Left lung (tissue), 10 donors: Measurements from ENCODE around the gene RAF1. TPM values are rescaled to one million over a fixed set of nuclear protein-coding genes. Genes with fewer than 3 reads are reported as not detected.

Experiments used
- ATAC-seq: fragments of 200-7000 bp; cut with Tn5 transposase; one replicate; pipeline ENCODE4 v1.9.1; 2020; ENCODE audit warnings: moderate library complexity
- DNase-seq, 4 donors: peaks; one replicate each; pipeline ENCODE4 v3.0.0-alpha.2; 2013 to 2020
- H3K27ac ChIP-seq, 2 donors: fragments of 200-600 bp; sonication (generic) in 1 of 2; one replicate each; pipeline versions ENCODE4 v1.5.0 to v1.8.0; 2020 to 2021
- H3K27me3 ChIP-seq, 2 donors: fragments of 200-600 bp; sonication (generic) in 1 of 2; one replicate each; pipeline versions ENCODE4 v1.5.0 to v1.8.0; 2020 to 2021
- H3K36me3 ChIP-seq, 2 donors: fragments of 200-600 bp; sonication (generic) in 1 of 2; one replicate each; pipeline versions ENCODE4 v1.5.0 to v1.8.0; 2020 to 2021
- H3K4me1 ChIP-seq, 2 donors: fragments of 200-600 bp; one replicate each; pipeline ENCODE4 v1.8.0; 2021
- H3K4me3 ChIP-seq, 2 donors: fragments of 200-600 bp; sonication (generic) in 1 of 2; one replicate each; pipeline versions ENCODE4 v1.5.0 to v1.8.0; 2020 to 2021; ENCODE audit warnings: mild to moderate bottlenecking in 1 of 2
- H3K9me3 ChIP-seq, 2 donors: fragments of 200-600 bp; sonication (generic) in 1 of 2; one replicate each; pipeline versions ENCODE4 v1.5.0 to v1.8.0; 2020 to 2021
- intact Hi-C, 2 donors: fragments of 100-400 bp; cut with DNase I; formaldehyde crosslinking; loops; one replicate each; pipeline versions ENCODE4 v1.11.2 to v1.14.2; 2022
- polyA plus RNA-seq, 6 donors: library from polyadenylated mRNA; unstranded; fragments of 120-200 nt; gene quantifications; one replicate each; pipeline ENCODE4 v1.2.1, GENCODE V29; 2013; ENCODE audit not compliant: insufficient read length in 6 of 6
- total RNA-seq, 2 donors: library from RNA; stranded (reverse); fragmentation: NEBNext Ultra II Directional; extraction: Animal tissue kit (Norgen Biotek cat#: 25700); gene quantifications; one replicate each; pipeline ENCODE4 v1.2.1, GENCODE V29; 2021
- TF ChIP-seq, protein P1 (sequence below), 2 donors: fragments of 200-600 bp; sonication (generic) in 1 of 2; IDR thresholded peaks; one replicate each; pipeline versions ENCODE4 v1.5.0 to v1.8.0; 2021; ENCODE audit warnings: antibody characterized with exemption in 2 of 2
- donor health status: DM: no; HTN: yes; CAD: no.
- donor health status: DM: no; HTN: no; CAD: no.

RAF1 gene
- total and polyA plus RNA-seq, 8 donors = 75.8 to 147 (median 128) TPM

DNA sequence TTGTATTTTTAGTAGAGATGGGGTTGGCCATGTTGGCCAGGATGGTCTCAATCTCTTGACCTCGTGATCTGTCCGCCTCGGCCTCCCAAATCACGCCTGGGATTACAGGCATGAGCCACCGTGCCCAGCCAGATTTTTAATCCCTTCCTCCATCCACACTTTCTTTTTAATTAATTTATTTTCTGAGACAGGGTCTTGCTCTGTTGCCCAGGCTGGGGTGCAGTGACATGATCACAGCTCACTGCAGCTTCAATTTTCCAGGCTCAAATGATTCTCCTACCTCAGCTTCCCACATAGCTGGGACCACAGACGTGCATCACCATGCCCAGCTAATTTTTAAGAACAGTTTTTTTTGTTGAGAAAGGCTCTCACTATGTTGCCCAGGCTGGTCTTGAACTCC is 43.6 kb downstream of the RAF1 start:
- DNase-seq = no peak
- intact Hi-C loops = no loop called here
- TF ChIP-seq, protein P1, sequence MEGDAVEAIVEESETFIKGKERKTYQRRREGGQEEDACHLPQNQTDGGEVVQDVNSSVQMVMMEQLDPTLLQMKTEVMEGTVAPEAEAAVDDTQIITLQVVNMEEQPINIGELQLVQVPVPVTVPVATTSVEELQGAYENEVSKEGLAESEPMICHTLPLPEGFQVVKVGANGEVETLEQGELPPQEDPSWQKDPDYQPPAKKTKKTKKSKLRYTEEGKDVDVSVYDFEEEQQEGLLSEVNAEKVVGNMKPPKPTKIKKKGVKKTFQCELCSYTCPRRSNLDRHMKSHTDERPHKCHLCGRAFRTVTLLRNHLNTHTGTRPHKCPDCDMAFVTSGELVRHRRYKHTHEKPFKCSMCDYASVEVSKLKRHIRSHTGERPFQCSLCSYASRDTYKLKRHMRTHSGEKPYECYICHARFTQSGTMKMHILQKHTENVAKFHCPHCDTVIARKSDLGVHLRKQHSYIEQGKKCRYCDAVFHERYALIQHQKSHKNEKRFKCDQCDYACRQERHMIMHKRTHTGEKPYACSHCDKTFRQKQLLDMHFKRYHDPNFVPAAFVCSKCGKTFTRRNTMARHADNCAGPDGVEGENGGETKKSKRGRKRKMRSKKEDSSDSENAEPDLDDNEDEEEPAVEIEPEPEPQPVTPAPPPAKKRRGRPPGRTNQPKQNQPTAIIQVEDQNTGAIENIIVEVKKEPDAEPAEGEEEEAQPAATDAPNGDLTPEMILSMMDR (IDR thresholded peaks at IDR 0.05) = no peak
- no peaks in the 10 kb centered on the region for H3K9me3 ChIP-seq
- no peak overlapping the region for H3K27ac ChIP-seq
- no peak overlapping the region for H3K4me3 ChIP-seq
- H3K27me3 ChIP-seq = no peaks in the 10 kb centered on the region
- ATAC-seq = no peak
- H3K36me3 ChIP-seq = peaks cover 0 to 29% of the 10 kb centered on the region in 2 donors
- H3K4me1 ChIP-seq = peaks cover 0 to 45% of the 10 kb centered on the region in 2 donors

GRCh38 chr3:12618426-12618825 is 45.5 kb downstream of the RAF1 start:
- intact Hi-C loops = no loop called here

DNA sequence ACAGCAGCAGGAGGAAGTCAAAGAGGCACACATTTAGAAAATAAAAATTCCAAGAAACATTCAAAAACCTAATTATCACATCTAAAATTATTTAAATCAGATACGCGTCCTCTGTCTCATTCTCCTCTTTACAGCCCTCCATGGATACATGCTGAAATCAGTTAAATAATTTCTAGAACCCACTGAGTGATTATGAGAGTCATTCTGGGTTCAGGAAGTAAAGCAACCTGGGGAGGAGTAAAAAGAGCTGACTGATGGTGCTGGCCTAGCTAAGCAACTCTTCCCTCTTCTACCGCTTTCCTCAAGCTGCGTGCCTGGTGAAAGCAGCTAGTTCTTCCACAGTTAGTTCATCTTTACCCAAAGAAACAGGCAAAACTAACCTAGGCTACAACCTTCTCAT is 48.7 kb downstream of the RAF1 start:
- intact Hi-C loops = no loop called here
- no peak for ATAC-seq

More at GRCh38 chr3:12618426-12618825, 45.5 kb downstream of the RAF1 start:
- H3K4me3 ChIP-seq = no peak overlapping the region
- H3K36me3 ChIP-seq = peaks cover 0 to 46% of the 10 kb centered on the region in 2 donors
- H3K4me1 ChIP-seq = peaks cover 0 to 30% of the 10 kb centered on the region in 2 donors
- H3K27ac ChIP-seq = no peak overlapping the region
- H3K27me3 ChIP-seq = no peaks in the 10 kb centered on the region
- TF ChIP-seq, protein P1 (IDR thresholded peaks at IDR 0.05) = no peak
- DNase-seq (no peak), ATAC-seq (no peak)
- H3K9me3 ChIP-seq = no peaks in the 10 kb centered on the region

DNA sequence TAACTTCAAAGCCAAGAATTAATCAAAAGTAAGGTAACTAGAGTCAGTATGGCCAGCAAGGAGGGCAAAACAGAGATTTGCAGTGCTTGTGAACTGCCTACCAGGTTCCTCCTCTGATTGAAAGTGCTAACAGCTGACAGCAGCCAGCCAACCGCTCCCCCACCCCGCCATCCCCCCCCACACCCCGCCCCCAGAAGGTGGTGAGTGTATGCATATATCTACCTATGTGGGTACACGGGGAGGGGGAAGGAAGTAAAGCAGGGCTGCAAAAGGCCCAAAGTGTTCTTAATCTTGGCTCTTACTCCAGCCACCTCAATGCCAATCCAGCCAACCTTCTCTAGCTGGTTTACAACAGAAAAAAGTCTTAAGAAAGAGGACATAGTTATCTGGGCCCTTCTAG is 50.7 kb downstream of the RAF1 start:
- no peak for DNase-seq
- no peaks in the 10 kb centered on the region for H3K27me3 ChIP-seq
- H3K4me3 ChIP-seq = no peak overlapping the region
- H3K4me1 ChIP-seq = peaks cover 0 to 4% of the 10 kb centered on the region in 2 donors
- no peak for ATAC-seq
- H3K9me3 ChIP-seq = no peaks in the 10 kb centered on the region
- no peak overlapping the region for H3K27ac ChIP-seq
- TF ChIP-seq, protein P1 (IDR thresholded peaks at IDR 0.05) = no peak
- intact Hi-C loops = no loop called here
- peaks cover 17 to 79% of the 10 kb centered on the region in 2 donors for H3K36me3 ChIP-seq

More for the DNA sequence above, 48.7 kb downstream of the RAF1 start:
- no peaks in the 10 kb centered on the region for H3K27me3 ChIP-seq
- H3K9me3 ChIP-seq = no peaks in the 10 kb centered on the region
- no peak overlapping the region for H3K4me3 ChIP-seq
- no peak for DNase-seq
- peaks cover 0 to 4% of the 10 kb centered on the region in 2 donors for H3K4me1 ChIP-seq
- TF ChIP-seq, protein P1 (IDR thresholded peaks at IDR 0.05) = no peak
- peaks cover 10 to 66% of the 10 kb centered on the region in 2 donors for H3K36me3 ChIP-seq
- peak overlapping the region in 1 of 2 donors; percentile 42 for H3K27ac ChIP-seq

DNA sequence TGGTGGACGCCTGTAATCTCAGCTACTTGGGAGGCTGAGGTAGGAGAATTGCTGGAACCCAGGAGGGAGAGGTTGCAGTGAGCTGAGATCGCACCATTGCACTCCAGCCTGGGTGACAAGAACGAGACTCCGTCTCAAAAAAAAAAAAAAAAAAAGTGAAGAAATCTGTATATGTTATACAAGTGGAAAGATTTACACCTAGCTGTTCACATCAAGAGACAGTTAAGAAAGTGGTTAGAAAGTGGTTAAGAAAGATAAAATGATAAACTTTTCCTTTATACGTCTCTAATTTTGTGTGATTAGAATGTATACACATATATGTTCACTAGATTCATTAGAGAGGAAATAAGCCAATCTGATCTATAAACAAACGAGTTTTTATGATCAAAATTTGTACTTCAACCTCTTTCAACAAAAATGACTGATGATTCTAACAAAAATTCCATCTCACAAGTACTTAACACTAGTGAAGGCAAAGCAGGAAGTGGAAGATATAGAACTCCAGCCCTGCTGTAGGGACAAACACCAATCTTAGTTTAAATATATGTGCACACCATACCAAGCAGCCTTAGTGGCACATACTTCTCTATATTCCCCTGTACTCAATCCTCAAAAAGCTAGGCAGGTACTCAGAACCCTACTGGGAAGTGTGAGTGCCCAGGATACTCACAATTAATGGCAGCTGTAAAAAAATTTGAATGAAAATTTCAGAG is 51.2 kb downstream of the RAF1 start:
- ATAC-seq (no peak), DNase-seq (no peak)
- Histone ChIP-seq H3K4me3 (no peak overlapping the region), H3K36me3 (peaks cover 17 to 79% of the 10 kb centered on the region in 2 donors), H3K27ac (no peak overlapping the region), H3K27me3 (no peaks in the 10 kb centered on the region), H3K9me3 (no peaks in the 10 kb centered on the region), H3K4me1 (peaks cover 0 to 4% of the 10 kb centered on the region in 2 donors)
- TF ChIP-seq, protein P1 (IDR thresholded peaks at IDR 0.05) = no peak
- intact Hi-C loops = no loop called here
